ENCODE results near the gene IGSF23. TPM values are rescaled to one million over a fixed set of nuclear protein-coding genes. Genes with fewer than 3 reads are reported as not detected.
"Not testable (repeated sequence)": the region's sequence is repeated elsewhere in the genome, so short reads cannot be mapped to it uniquely, and the experiment has no call there.

IGSF23 gene
- polyA plus RNA-seq, 2 donors, result not detected

DNA sequence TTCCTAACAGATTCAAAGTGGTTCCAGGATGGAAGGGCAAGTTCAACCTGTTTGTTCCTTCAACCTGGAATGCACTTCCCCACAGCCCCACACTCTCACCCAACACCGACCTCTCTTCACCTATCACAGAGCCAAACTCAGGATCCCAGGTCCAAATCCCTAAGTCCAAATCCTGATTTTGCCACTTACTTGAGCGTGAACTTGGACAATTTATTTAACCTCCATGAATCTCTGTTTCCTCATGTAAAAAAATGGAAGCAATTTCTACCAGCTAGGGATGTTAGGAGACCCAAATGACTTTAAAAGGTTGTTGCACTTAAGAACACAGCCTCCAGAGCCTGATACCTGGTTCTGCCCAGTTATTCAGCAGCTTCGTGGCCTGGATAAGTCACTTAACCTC is 5.4 kb upstream of the IGSF23 start:
- Histone ChIP-seq H3K27me3 (ENCODE audit: control insufficient read depth in 1 of 2, insufficient read depth in 2 of 2, low read length in 2 of 2) (no peaks in the 10 kb centered on the region), H3K36me3 (ENCODE audit: control insufficient read depth in 2 of 2, insufficient read depth in 2 of 2, low read length in 1 of 2) (no peaks in the 10 kb centered on the region), H3K4me3 (ENCODE audit: low read depth in 1 of 2, low read length in 2 of 2) (no peak overlapping the region), H3K4me1 (ENCODE audit: control insufficient read depth in 2 of 2, insufficient read depth in 2 of 2, low read length in 1 of 2) (no peaks in the 10 kb centered on the region), H3K9me3 (ENCODE audit: control insufficient read depth in 2 of 2, insufficient read depth in 1 of 2, low read depth in 1 of 2, low read length in 1 of 2) (no peaks in the 10 kb centered on the region), H3K27ac (ENCODE audit: low read depth in 2 of 2, low read length in 1 of 2) (no peak overlapping the region)
- WGBS, 2 donors, result 60 to 67% methylated on average over 3 of the region's 3 CpGs

DNA sequence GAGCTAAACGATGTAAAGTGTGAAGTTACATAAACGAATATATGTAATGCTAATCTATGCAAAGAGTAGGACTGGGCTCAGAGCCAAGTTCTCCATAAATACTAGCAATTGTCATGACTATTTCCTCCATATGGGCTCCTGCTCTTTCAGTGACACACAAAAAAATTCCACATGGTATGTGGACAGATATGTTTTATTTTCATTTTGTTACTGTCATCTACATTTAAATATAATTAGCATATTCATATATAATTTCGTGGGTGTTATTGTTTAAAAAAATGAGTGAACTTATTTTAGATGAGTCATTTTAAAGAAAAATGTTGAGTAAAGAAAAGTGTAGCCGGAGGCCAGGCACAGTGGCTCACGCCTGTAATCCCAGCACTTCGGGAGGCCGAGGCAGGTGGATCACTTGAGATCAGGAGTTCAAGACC is 5.0 kb upstream of the IGSF23 start:
- no peaks in the 10 kb centered on the region for H3K27me3 ChIP-seq (ENCODE audit: control insufficient read depth in 1 of 2, insufficient read depth in 2 of 2, low read length in 2 of 2)
- 33 to 38% methylated on average over 7 of the region's 7 CpGs for WGBS, 2 donors
- H3K4me3 ChIP-seq (ENCODE audit: low read depth in 1 of 2, low read length in 2 of 2), result no peak overlapping the region

DNA sequence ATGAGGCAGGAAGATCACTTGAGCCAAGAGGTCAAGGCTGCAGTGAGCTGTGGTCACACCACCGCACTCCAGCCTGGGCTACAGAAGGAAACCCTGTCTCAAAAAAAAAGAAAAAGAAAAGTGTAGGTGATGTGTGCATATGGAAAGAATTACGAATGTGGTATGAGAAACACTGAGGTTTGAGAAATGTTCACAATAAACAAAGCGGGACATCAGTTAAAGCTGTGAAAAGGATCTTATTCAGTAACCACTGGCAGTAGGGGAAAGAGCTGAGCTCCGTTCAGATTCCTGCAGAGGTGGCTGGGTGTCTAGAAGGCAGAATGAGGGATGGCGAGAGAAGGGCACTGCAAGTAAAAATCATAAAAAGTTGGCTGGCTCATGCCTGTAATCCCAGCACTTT is 4.1 kb upstream of the IGSF23 start:
- Histone ChIP-seq H3K9me3 (ENCODE audit: control insufficient read depth in 2 of 2, insufficient read depth in 1 of 2, low read depth in 1 of 2, low read length in 1 of 2) (no peaks in the 10 kb centered on the region), H3K4me3 (ENCODE audit: low read depth in 1 of 2, low read length in 2 of 2) (no peak overlapping the region), H3K27me3 (ENCODE audit: control insufficient read depth in 1 of 2, insufficient read depth in 2 of 2, low read length in 2 of 2) (no peaks in the 10 kb centered on the region), H3K27ac (ENCODE audit: low read depth in 2 of 2, low read length in 1 of 2) (no peak overlapping the region), H3K4me1 (ENCODE audit: control insufficient read depth in 2 of 2, insufficient read depth in 2 of 2, low read length in 1 of 2) (no peaks in the 10 kb centered on the region), H3K36me3 (ENCODE audit: control insufficient read depth in 2 of 2, insufficient read depth in 2 of 2, low read length in 1 of 2) (no peaks in the 10 kb centered on the region)
- WGBS, 2 donors, result 82 to 86% methylated on average over 5 of the region's 5 CpGs

More for the DNA sequence above, 5.0 kb upstream of the IGSF23 start:
- Histone ChIP-seq H3K36me3 (ENCODE audit: control insufficient read depth in 2 of 2, insufficient read depth in 2 of 2, low read length in 1 of 2) (no peaks in the 10 kb centered on the region), H3K27ac (ENCODE audit: low read depth in 2 of 2, low read length in 1 of 2) (no peak overlapping the region), H3K4me1 (ENCODE audit: control insufficient read depth in 2 of 2, insufficient read depth in 2 of 2, low read length in 1 of 2) (no peaks in the 10 kb centered on the region), H3K9me3 (ENCODE audit: control insufficient read depth in 2 of 2, insufficient read depth in 1 of 2, low read depth in 1 of 2, low read length in 1 of 2) (no peaks in the 10 kb centered on the region)

DNA sequence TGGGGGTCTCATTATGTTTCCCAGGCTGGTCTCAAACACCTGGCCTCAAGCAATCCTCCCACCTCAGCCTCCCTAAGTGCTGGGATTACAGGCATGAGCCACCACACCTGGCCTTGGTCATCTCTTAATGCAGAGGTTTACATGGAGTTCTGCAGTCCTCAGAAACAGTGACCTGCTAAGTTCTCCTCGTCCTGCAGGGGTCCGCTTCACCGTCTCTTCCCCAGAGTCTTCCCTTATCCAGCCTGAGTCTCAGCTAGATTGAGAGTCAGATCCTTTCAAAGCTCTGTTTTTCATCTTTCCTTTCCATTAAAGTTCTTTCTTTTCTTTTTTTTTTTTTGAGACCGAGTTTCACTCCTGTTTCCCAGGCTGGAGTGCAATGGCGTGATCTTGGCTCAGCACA is 2.9 kb upstream of the IGSF23 start:
- not testable (repeated sequence) for H3K4me1 ChIP-seq (ENCODE audit: control insufficient read depth in 2 of 2, insufficient read depth in 2 of 2, low read length in 1 of 2); H3K9me3 ChIP-seq (ENCODE audit: control insufficient read depth in 2 of 2, insufficient read depth in 1 of 2, low read depth in 1 of 2, low read length in 1 of 2); H3K4me3 ChIP-seq (ENCODE audit: low read depth in 1 of 2, low read length in 2 of 2); H3K36me3 ChIP-seq (ENCODE audit: control insufficient read depth in 2 of 2, insufficient read depth in 2 of 2, low read length in 1 of 2); H3K27ac ChIP-seq (ENCODE audit: low read depth in 2 of 2, low read length in 1 of 2); H3K27me3 ChIP-seq (ENCODE audit: control insufficient read depth in 1 of 2, insufficient read depth in 2 of 2, low read length in 2 of 2)
- WGBS, 2 donors, result 46 to 82% methylated on average over 5 of the region's 5 CpGs

DNA sequence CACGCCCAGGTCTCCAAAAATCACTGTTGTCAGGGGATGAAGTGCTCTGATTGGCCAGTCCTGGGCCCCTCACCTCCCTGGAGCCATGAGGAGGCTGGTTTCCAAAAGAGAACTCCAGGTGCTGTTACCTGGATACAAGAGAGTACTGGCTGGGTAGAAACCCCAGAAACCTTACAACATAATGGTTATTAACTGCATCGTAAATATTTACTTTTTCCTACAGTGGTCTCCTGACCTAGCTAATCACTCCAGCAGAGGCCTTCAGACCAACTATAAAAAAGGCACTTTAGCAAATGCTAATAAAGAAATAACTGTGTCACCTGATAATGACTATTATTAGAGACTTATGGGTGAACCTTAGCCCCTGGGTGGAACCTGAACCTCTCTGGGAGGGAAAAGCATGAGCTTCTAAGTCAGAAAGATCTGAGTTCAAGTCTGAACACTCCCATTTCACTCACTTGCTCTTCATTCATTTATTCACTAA is 1.5 kb upstream of the IGSF23 start:
- Histone ChIP-seq H3K4me1 (ENCODE audit: control insufficient read depth in 2 of 2, insufficient read depth in 2 of 2, low read length in 1 of 2) (no peaks in the 10 kb centered on the region), H3K27ac (ENCODE audit: low read depth in 2 of 2, low read length in 1 of 2) (no peak overlapping the region), H3K9me3 (ENCODE audit: control insufficient read depth in 2 of 2, insufficient read depth in 1 of 2, low read depth in 1 of 2, low read length in 1 of 2) (no peaks in the 10 kb centered on the region)

DNA sequence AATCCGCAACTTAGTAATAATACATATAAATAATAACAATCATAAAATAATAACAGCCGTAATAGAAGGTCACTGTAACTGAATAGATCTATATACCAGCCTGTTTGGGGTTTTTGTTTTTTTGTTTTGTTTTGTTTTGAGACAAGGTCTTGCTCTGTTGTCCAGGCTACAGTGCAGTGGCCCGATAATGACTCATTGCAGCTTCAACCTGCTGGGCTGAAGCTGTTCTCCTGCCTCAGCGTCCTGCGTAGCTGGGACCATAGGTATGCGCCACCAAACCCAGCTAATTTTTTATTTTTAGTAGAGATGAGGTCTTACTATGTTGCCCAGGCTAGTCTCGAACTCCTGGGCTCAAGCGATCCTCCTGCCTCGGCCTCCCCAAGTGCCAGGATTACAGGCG is 950 bp downstream of the IGSF23 start:
- no peak overlapping the region for H3K27ac ChIP-seq (ENCODE audit: low read depth in 2 of 2, low read length in 1 of 2)
- WGBS, 2 donors, result 94 to 95% methylated on average over 10 of the region's 10 CpGs

More for the DNA sequence above, 1.5 kb upstream of the IGSF23 start:
- no peaks in the 10 kb centered on the region for H3K36me3 ChIP-seq (ENCODE audit: control insufficient read depth in 2 of 2, insufficient read depth in 2 of 2, low read length in 1 of 2)
- WGBS, 2 donors, result 80 to 89% methylated on average over 2 of the region's 2 CpGs
- no peak overlapping the region for H3K4me3 ChIP-seq (ENCODE audit: low read depth in 1 of 2, low read length in 2 of 2)
- no peaks in the 10 kb centered on the region for H3K27me3 ChIP-seq (ENCODE audit: control insufficient read depth in 1 of 2, insufficient read depth in 2 of 2, low read length in 2 of 2)

DNA sequence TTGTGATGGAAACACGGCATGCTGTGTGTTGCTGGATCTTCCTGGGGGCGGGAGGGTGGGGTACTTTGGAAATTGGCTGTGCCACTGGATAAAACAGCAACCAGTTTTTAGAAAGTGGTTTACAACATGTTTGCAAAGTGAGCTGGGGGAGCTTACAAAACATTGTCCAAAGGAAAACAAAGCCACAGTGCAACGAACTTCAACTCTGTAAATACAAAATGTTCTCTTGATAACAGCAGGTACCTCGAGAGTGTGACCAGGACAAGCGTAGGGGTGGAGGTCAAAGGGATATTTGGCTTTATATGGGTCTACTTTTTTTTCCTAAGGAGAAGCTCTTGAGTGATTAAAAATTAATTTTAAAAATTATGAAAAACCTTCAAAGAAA is 2.5 kb downstream of the IGSF23 start:
- no peaks in the 10 kb centered on the region for H3K27me3 ChIP-seq (ENCODE audit: control insufficient read depth in 1 of 2, insufficient read depth in 2 of 2, low read length in 2 of 2)
- no peaks in the 10 kb centered on the region for H3K9me3 ChIP-seq (ENCODE audit: control insufficient read depth in 2 of 2, insufficient read depth in 1 of 2, low read depth in 1 of 2, low read length in 1 of 2)
- no peak overlapping the region for H3K4me3 ChIP-seq (ENCODE audit: low read depth in 1 of 2, low read length in 2 of 2)
- WGBS, 2 donors, result 35 to 54% methylated on average over 5 of the region's 5 CpGs
- no peaks in the 10 kb centered on the region for H3K36me3 ChIP-seq (ENCODE audit: control insufficient read depth in 2 of 2, insufficient read depth in 2 of 2, low read length in 1 of 2)
- H3K4me1 ChIP-seq (ENCODE audit: control insufficient read depth in 2 of 2, insufficient read depth in 2 of 2, low read length in 1 of 2), result no peaks in the 10 kb centered on the region
- H3K27ac ChIP-seq (ENCODE audit: low read depth in 2 of 2, low read length in 1 of 2), result no peak overlapping the region

More for the DNA sequence above, 950 bp downstream of the IGSF23 start:
- no peaks in the 10 kb centered on the region for H3K4me1 ChIP-seq (ENCODE audit: control insufficient read depth in 2 of 2, insufficient read depth in 2 of 2, low read length in 1 of 2)
- no peaks in the 10 kb centered on the region for H3K36me3 ChIP-seq (ENCODE audit: control insufficient read depth in 2 of 2, insufficient read depth in 2 of 2, low read length in 1 of 2)
- no peaks in the 10 kb centered on the region for H3K9me3 ChIP-seq (ENCODE audit: control insufficient read depth in 2 of 2, insufficient read depth in 1 of 2, low read depth in 1 of 2, low read length in 1 of 2)
- H3K27me3 ChIP-seq (ENCODE audit: control insufficient read depth in 1 of 2, insufficient read depth in 2 of 2, low read length in 2 of 2), result no peaks in the 10 kb centered on the region
- H3K4me3 ChIP-seq (ENCODE audit: low read depth in 1 of 2, low read length in 2 of 2), result no peak overlapping the region

DNA sequence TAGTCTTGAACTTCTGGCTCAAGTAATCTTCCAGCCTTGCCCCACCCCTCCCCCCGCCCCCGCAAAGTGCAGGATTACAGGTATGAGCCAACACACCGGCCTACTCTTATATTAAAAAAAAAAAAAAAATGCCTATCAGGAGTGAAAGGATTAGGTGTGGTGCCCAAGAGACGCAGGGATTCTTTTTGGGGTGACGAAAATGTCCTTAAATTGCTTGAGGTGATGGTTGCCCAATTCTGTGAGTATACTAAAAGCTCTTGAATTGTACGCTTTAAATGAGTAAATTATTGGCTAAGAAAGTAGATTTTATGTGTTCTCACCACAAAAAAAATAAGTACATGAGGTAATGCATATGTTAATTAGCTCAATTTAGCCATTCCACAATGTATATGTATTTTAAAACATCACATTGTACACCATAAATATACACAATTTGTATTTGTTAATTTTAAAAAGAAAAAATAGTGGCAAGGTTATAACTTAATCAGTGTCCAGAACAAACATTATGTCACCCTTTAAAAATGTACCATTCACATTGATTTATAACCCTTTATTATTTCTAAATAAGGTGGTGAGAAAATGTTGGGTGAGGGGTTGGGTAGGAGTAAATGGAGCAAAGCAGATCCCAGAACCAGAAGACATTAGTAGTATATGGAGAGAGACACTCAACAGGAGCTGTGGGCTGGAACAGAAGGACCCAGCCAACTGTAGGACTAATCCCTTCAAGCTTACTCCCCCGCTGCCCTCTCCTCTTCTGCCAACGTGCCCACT is 3.9 kb downstream of the IGSF23 start:
- WGBS, 2 donors, result 56 to 70% methylated on average over 8 of the region's 8 CpGs
- H3K9me3 ChIP-seq (ENCODE audit: control insufficient read depth in 2 of 2, insufficient read depth in 1 of 2, low read depth in 1 of 2, low read length in 1 of 2), result no peaks in the 10 kb centered on the region
- H3K4me3 ChIP-seq (ENCODE audit: low read depth in 1 of 2, low read length in 2 of 2), result no peak overlapping the region
- no peaks in the 10 kb centered on the region for H3K4me1 ChIP-seq (ENCODE audit: control insufficient read depth in 2 of 2, insufficient read depth in 2 of 2, low read length in 1 of 2)
- no peak overlapping the region for H3K27ac ChIP-seq (ENCODE audit: low read depth in 2 of 2, low read length in 1 of 2)
- H3K27me3 ChIP-seq (ENCODE audit: control insufficient read depth in 1 of 2, insufficient read depth in 2 of 2, low read length in 2 of 2), result no peaks in the 10 kb centered on the region
- H3K36me3 ChIP-seq (ENCODE audit: control insufficient read depth in 2 of 2, insufficient read depth in 2 of 2, low read length in 1 of 2), result no peaks in the 10 kb centered on the region

DNA sequence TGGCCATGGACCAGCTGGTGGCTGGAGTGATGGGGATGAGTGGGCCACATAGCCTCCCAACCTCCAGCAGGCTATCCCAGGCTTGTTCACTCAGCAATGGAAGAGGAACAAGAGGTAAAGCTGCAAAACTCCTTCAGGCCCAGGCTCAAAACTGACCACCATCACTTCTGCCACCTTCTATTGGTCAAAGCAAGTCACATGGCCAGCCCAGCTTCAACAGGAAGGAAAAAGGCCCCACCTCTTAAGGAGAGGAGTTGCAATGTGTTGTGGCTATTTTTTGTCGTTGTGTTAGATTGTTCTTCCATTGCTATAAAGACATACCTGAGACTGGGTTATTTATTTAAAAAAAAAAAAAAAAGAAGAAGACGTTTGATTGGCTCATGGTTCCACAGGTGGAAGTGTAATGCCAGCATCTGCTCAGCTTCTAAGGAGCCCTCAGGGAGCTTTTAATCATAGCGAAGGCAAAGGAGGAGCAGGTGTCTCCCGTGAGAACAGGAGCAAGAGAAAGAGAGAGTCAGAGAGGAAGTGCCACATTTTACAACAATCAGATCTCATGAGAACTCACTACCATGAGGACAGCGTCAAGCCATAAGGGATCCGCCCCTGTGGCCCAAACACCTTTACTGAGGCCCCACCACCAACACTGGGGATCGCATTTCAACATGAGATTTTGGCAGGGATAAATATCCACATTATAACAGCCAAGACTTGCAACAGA is 5.4 kb downstream of the IGSF23 start:
- Histone ChIP-seq H3K9me3 (ENCODE audit: control insufficient read depth in 2 of 2, insufficient read depth in 1 of 2, low read depth in 1 of 2, low read length in 1 of 2) (no peaks in the 10 kb centered on the region), H3K4me1 (ENCODE audit: control insufficient read depth in 2 of 2, insufficient read depth in 2 of 2, low read length in 1 of 2) (no peaks in the 10 kb centered on the region), H3K36me3 (ENCODE audit: control insufficient read depth in 2 of 2, insufficient read depth in 2 of 2, low read length in 1 of 2) (no peaks in the 10 kb centered on the region), H3K4me3 (ENCODE audit: low read depth in 1 of 2, low read length in 2 of 2) (no peak overlapping the region), H3K27me3 (ENCODE audit: control insufficient read depth in 1 of 2, insufficient read depth in 2 of 2, low read length in 2 of 2) (no peaks in the 10 kb centered on the region), H3K27ac (ENCODE audit: low read depth in 2 of 2, low read length in 1 of 2) (no peak overlapping the region)
- 72 to 73% methylated on average over 7 of the region's 7 CpGs for WGBS, 2 donors
